ENCODE measurements around the gene SAMD11.

Gene SAMD11

DNA sequence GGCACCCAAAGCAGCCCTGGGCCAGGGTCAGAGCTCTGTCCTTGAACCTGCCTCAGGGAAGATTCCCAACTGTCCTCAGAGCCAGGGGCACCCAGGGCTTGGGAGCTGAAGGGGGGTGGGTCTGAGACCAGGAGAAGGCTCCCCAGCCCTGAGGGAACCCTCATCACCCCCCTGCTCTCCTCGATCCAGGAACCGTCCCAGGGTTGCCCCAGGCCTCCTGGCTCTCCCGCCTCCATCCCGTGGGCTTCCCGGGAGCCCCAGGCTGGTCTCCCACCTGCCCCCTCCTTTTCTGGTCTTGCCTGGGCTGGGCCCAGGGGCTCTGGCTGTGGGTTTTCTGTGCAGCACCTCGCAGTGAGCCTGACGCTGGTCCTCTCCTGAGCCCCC lies 6.7 kb upstream of the SAMD11 start:
- in situ Hi-C loops (cut with MboI; ENCODE audit: low sequenced_read_pairs), result no loop called here

DNA sequence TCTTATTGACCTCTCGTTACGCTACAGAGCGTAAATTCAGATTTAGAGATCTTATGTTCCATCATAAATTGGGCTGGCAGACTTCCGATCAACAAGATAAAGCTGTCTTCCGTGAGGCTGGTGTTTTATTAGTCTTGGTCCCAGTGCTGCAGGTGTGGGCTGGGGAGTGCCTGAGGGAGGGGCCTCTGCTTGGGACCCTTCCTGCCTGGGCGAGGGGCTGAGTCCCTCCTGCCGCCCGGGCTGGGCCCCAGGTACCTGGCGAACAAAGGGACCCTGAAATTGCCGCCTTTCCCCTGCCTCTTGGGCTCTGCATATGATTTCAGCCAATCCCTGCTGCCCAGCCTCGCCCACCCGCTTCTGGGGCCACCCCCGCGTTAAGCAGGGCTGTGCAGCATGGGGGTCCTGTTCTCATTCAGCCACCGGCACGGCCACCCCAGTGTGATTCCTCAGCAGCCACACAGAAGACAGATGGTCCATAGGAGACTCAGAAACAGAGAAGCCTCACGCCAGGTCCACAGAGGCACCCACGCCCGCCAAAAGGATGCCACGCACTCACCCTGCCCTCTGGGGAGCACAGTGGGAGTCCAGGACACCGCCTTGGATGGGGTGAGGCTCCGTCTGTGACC lies 6.1 kb upstream of the SAMD11 start:
- in situ Hi-C loops (cut with MboI; ENCODE audit: low sequenced_read_pairs), result no loop called here

- in situ Hi-C loops (cut with MboI; ENCODE audit: low sequenced_read_pairs), result no loop called here
Measured at GRCh38 chr1:918353-918752, 5.4 kb upstream of the SAMD11 start.

DNA sequence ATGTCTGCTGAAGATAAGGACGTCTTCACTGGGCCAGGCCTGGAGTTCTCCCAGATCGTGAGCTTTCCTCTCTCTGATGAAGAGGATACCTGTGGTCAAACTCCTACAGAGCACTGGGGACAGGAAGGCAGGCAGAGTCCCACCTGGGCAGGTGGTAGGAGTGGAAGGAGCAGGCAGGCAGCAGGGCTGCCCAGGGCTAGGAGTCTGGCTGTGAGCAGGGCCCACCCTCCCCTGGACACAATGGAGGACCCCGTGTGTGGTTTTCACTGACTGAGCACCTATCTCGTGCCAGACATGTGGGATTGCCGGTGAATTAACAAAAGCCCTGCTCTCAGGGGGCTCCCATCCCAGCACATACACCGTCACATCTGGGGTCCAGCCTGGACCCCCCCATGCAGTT lies 4.9 kb upstream of the SAMD11 start:
- in situ Hi-C loops (cut with MboI; ENCODE audit: low sequenced_read_pairs), result no loop called here

GRCh38 chr1:919271-919872 lies 4.4 kb upstream of the SAMD11 start:
- in situ Hi-C loops (cut with MboI; ENCODE audit: low sequenced_read_pairs), result no loop called here

GRCh38 chr1:920010-920409 lies 3.7 kb upstream of the SAMD11 start:
- in situ Hi-C loops (cut with MboI; ENCODE audit: low sequenced_read_pairs), result no loop called here

- in situ Hi-C loops (cut with MboI; ENCODE audit: low sequenced_read_pairs), result no loop called here
Measured at GRCh38 chr1:920521-920920, 3.2 kb upstream of the SAMD11 start.

DNA sequence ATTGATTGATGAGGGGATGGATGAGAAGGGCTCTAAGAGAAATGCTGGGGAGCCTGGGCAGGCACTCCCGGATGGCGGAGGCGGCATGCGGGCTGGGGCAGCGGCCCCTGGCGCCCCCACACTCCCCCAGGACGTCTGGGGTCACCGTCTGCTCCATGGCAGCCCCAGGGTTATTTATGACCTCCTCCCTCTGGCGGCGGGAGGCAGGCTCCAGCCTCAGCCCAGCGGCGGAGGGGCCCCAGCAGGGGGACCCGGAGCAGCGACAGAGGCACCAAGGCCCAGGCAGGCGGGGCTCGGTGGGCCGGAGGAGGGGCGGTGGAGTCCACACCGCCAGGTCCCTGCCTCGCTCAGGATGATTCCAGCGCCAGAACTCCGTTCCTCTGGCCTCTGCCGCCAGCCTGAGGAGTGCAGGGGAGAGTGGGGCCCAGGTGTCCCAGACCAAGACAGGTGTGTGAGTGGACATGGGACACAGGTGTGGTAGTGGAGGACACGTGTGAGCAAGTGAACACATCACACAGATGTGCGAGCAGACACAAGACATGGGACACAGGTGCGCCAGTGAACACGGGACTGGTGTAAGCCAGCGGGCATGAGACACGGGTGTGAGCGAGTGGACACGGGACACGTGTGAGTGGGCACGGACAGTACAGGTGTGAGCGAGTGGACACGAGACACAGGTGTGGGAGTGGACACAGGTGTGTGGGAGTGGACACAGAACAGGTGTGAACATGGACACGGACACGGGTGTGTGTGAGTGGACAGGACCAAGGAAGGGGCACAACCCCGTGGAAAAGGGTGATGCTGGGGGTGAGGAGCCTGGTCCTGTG lies 2.5 kb upstream of the SAMD11 start:
- in situ Hi-C loops (cut with MboI; ENCODE audit: low sequenced_read_pairs), result no loop called here

- in situ Hi-C loops (cut with MboI; ENCODE audit: low sequenced_read_pairs), result no loop called here
Measured at GRCh38 chr1:923991-924655, 400 bp downstream of the SAMD11 start.

DNA sequence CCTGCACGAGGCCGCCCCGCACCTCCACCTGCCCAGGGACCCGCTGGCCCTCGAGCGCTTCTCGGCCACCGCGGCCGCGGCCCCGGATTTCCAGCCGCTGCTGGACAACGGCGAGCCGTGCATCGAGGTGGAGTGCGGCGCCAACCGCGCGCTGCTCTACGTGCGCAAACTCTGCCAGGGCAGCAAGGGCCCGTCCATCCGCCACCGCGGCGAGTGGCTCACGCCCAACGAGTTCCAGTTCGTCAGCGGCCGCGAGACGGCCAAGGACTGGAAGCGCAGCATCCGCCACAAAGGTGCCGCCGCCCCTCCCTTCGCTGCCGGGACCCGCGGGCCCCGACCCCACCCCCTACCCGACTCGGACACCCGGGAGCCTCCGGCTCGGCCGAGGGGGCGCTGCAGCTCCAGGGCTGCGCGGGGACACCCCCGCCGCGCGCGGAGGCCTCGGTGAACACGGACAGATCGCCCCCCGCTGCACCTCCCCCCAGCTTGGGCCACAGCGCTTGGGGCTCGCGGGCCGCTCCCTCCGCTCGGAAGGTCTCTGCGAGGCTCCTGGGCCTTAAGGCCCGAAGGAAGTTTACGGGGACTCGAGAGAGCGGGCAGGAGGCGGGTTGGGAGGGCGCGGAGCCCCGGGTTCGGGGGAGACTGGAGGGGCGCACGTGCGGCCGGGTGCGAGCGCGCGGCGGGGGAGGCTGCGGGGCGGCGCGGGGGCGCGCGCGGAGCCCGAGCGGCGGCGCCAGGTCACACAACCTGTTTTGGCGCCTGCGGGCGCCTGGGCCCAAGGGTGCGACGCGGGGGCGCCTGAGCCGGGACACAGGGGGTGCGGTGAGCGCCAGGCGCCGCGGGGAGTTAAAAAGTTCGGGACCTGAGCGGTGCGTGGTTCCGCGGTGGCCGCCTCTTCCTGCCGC lies 1.2 kb downstream of the SAMD11 start:
- in situ Hi-C loops (cut with MboI; ENCODE audit: low sequenced_read_pairs), result no loop called here

DNA sequence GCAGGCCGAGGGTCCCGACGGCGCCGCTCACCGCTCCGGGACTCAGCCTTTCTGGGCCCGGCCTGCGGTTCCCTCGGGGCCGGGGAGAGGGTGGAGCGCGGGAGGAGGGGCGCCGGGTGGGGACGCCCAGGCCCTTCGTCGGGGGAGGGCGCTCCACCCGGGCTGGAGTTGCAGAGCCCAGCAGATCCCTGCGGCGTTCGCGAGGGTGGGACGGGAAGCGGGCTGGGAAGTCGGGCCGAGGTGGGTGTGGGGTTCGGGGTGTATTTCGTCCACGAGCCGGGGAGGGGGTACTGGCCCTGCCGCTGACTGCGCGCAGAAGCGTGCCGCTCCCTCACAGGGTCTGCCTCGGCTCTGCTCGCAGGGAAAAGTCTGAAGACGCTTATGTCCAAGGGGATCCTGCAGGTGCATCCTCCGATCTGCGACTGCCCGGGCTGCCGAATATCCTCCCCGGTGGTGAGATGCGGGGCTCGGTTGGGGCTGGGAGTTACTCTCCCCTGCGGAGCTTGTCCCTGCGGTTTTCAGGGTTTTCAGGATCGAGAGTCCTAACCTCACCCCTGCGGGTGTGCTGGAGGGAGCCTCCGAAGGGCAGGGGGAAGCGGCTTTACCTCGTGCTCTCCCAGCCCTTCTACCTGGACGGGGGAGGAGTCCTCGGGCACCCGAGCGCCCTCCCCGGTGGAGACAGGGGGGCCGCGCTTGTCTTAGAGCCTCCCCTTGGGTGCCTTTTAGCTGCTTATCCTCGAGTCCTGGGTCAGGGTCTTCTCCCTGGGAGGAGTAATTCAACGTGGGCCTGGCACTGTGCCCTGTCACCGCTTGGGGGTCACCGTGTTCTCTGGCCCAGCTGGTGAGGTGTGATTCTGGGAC lies 2.1 kb downstream of the SAMD11 start:
- in situ Hi-C loops (cut with MboI; ENCODE audit: low sequenced_read_pairs), result no loop called here

- in situ Hi-C loops (cut with MboI; ENCODE audit: low sequenced_read_pairs), result no loop called here
Measured at GRCh38 chr1:927234-927633, 3.5 kb downstream of the SAMD11 start.

DNA sequence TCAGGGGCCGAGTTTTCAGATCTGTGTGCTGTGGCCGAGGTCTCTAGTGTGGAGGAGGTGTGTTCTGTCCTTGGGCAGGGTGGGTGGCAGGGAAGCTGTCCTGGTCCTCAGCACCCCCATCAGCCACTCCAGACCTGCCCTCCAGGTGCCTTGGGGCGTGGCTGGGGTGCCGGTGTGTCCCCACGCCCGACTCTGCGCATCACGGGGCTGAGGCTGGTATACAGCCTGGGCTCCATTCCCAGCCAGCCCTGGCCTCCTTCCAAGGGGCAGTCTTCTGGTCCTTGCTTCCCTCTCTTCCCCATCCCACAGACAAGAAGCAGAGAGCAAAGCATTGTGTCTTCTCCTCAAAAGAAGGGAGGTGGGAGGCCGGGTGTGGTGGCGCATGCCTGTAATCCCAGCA lies 4.0 kb downstream of the SAMD11 start:
- in situ Hi-C loops (cut with MboI; ENCODE audit: low sequenced_read_pairs), result no loop called here

DNA sequence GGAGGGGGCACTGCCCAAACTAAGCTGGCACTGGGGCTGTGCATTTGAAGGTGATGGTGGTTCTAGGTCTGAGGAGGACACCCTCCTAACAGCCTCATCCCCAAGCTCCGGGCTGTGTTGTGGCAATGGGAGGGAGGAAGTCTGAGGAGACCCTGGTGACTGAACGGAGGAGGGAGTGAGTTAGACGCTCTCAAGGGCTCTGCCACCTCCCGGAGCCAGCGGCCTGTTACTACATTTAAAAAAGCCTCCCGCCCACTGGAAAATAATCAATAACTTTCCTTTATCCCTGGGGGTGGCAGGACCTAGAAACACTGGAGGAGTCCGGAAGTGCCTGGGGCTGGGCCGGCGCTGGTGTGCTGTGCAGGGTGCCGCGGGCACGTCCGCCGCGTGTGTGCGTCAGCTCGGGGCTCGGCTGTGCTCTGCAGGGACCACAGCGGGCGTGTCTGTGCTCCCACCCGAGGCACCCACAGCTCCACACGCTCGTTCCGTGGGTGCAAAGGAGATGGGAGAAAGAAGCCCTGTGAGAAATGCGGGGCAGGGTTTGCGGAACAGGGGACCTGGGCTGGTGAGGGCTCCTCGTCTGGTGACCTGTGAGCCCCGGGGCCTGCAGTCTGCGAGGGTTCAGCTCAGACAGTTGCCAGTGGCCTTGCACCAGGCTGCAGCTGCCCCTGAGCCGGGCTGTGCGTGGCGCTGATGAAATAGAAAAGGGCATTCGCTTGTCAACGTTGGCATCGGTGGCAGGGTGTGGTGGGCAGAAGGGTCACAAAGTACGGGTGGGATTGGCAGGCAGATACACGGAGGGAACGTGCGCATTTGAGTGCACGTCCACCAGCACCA lies 5.3 kb downstream of the SAMD11 start:
- in situ Hi-C loops (cut with MboI; ENCODE audit: low sequenced_read_pairs), result no loop called here

- in situ Hi-C loops (cut with MboI; ENCODE audit: low sequenced_read_pairs), result no loop called here
Measured at GRCh38 chr1:929712-930632, 6.2 kb downstream of the SAMD11 start.

- in situ Hi-C loops (cut with MboI; ENCODE audit: low sequenced_read_pairs), result no loop called here
Measured at GRCh38 chr1:930633-931138, 7.0 kb downstream of the SAMD11 start.

DNA sequence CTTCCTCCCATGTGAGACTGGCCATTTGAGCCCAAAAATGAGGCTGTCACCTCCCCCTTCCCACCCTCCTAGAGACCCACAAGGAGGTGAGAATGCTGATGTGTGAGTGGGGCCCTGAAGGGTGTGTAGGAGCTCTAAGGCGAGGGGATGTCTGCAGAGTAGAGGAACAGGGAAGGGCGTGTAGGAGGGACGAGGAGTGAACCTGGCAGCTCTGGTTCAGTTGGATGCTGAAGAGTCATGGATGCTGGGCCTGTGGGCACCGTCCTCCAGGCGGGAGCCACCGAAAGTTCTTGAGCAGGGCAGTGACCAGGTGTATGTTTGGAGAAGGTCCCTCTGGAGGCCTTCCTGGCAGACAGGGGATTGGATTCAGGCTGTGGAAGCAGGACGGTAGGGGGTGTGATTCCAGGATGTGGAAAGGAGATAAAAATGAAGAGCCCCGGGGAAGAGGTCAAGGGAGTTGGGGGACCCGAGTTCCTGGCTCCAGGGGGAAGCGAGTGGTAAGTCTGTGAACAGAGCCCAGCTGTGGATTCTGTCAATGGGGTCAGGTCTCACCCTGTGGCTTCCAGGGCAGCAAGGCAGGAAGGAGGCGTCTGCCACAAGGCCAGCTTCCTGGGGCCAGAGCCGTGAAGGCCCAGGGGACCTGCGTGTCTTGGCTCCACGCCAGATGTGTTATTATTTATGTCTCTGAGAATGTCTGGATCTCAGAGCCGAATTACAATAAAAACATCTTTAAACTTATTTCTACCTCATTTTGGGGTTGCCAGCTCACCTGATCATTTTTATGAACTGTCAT lies 7.9 kb downstream of the SAMD11 start:
- in situ Hi-C loops (cut with MboI; ENCODE audit: low sequenced_read_pairs), result no loop called here
